ENCODE results near the gene SLC48A1.

Gene SLC48A1

GRCh38 chr12:47758834-47759690 is 14.0 kb upstream of the SLC48A1 start, which contains the start of gene RAPGEF3:
Gene RAPGEF3, minus strand, starts transcription at chr12:47758880. Its CDS starts 324 bp downstream, at chr12:47758556.
- peak; percentile 38 for DNase-seq

GRCh38 chr12:47762850-47763465 is 10.1 kb upstream of the SLC48A1 start:
- no peak for DNase-seq

GRCh38 chr12:47763481-47764346 is 9.3 kb upstream of the SLC48A1 start:
- no peak for DNase-seq

- no peak for DNase-seq
Observed at GRCh38 chr12:47766502-47767215, 6.4 kb upstream of the SLC48A1 start.

- no peak for DNase-seq
Observed at GRCh38 chr12:47767216-47767724, 5.8 kb upstream of the SLC48A1 start.

GRCh38 chr12:47768323-47768811 is 4.7 kb upstream of the SLC48A1 start:
- no peak for DNase-seq

GRCh38 chr12:47769234-47770085 is 3.6 kb upstream of the SLC48A1 start:
- no peak for DNase-seq

- no peak for DNase-seq
Observed at GRCh38 chr12:47770086-47770726, 2.8 kb upstream of the SLC48A1 start.

- DNase-seq, result no peak
Observed at GRCh38 chr12:47771304-47771703, 1.7 kb upstream of the SLC48A1 start.

GRCh38 chr12:47772094-47772660 is 861 bp upstream of the SLC48A1 start:
- DNase-seq, result no peak

- DNase-seq, result no peak
Observed at GRCh38 chr12:47772738-47773061, 338 bp upstream of the SLC48A1 start.

- DNase-seq, result no peak
Observed at GRCh38 chr12:47773858-47774580, 981 bp downstream of the SLC48A1 start.

- no peak for DNase-seq
Observed at GRCh38 chr12:47774663-47775062, 1.6 kb downstream of the SLC48A1 start.

- DNase-seq, result no peak
Observed at GRCh38 chr12:47775100-47775911, 2.3 kb downstream of the SLC48A1 start.

- DNase-seq, result no peak
Observed at GRCh38 chr12:47776471-47777143, 3.6 kb downstream of the SLC48A1 start.

GRCh38 chr12:47777151-47777550 is 4.1 kb downstream of the SLC48A1 start:
- no peak for DNase-seq

GRCh38 chr12:47777741-47778558 is 4.9 kb downstream of the SLC48A1 start:
- no peak for DNase-seq
